NOMO-1 treated with DMSO at 0.1 percent for 48 hours (cell line): ENCODE measurements around the gene MBP.
A peak's percentile ranks its signal among the peaks of the same experiment; 100 is the strongest.

Source experiments
- DNase-seq: peaks from one replicate; lab custom pipeline; 2025; ENCODE audit not compliant: unreplicated experiment; lab: John Stamatoyannopoulos, UW

The MBP gene

GRCh38 chr18:77069931-77070330, 62.7 kb downstream of the MBP start:
- no peak for DNase-seq

- DNase-seq: no peak
These were observed 63.1 kb downstream of the MBP start for GRCh38 chr18:77069482-77069881.

GRCh38 chr18:77068321-77069312, 64.0 kb downstream of the MBP start:
- DNase-seq: peak; percentile 40

GRCh38 chr18:77067291-77068061, 65.1 kb downstream of the MBP start:
- DNase-seq: peak; percentile 35

- no peak for DNase-seq
These were observed 65.9 kb downstream of the MBP start for GRCh38 chr18:77066689-77067088.

- no peak for DNase-seq
These were observed 66.5 kb downstream of the MBP start for GRCh38 chr18:77066101-77066500.

- DNase-seq: peak; percentile 99
These were observed 67.2 kb downstream of the MBP start for GRCh38 chr18:77065221-77065981.

GRCh38 chr18:77063260-77063659, 69.3 kb downstream of the MBP start:
- peak; percentile 81 for DNase-seq

- no peak for DNase-seq
These were observed 70.0 kb downstream of the MBP start for GRCh38 chr18:77062518-77063003.

- peak; percentile 93 for DNase-seq
These were observed 70.6 kb downstream of the MBP start for GRCh38 chr18:77061946-77062517.

GRCh38 chr18:77061281-77061945, 71.2 kb downstream of the MBP start:
- no peak for DNase-seq

GRCh38 chr18:77060151-77060550, 72.4 kb downstream of the MBP start:
- no peak for DNase-seq

- DNase-seq: peak; percentile 55
These were observed 73.2 kb downstream of the MBP start for GRCh38 chr18:77059294-77059916.

GRCh38 chr18:77058290-77058835, 74.2 kb downstream of the MBP start:
- DNase-seq: no peak

- no peak for DNase-seq
These were observed 75.6 kb downstream of the MBP start for GRCh38 chr18:77057006-77057395.

- DNase-seq: no peak
These were observed 76.1 kb downstream of the MBP start for GRCh38 chr18:77056344-77057005.

- DNase-seq: no peak
These were observed 76.9 kb downstream of the MBP start for GRCh38 chr18:77055429-77056300.
